IMR-90 (cell line): ENCODE data around the gene PRODH. TPM values are rescaled to one million over a fixed set of nuclear protein-coding genes. Genes with fewer than 3 reads are reported as not detected.

ENCODE experiments used
- ATAC-seq: fragments of 200-7000 bp; cut with Tn5 transposase; 2 replicates; pipeline ENCODE4 v1.9.1; 2020; ENCODE audit warnings: low read depth, mild to moderate bottlenecking, moderate library complexity
- BruUV-seq: library from RNA; stranded (reverse); fragments of 400-500 nt; replicated peaks from 2 replicates; lab custom pipeline; 2021; lab: Mats Ljungman, UMichigan
- CTCF ChIA-PET: fragments of 300-600 bp; formaldehyde crosslinking; extraction: SDS; loops from one replicate; lab custom pipeline; 2021; ENCODE audit warnings: antibody characterized with exemption; lab: Yijun Ruan, JAX
- POLR2A ChIA-PET: fragments of 300-600 bp; sonication (Branson Sonifier 250); formaldehyde crosslinking; loops from one replicate; lab custom pipeline; 2022; ENCODE audit warnings: antibody characterized with exemption; ENCODE audit not compliant: unreplicated experiment; lab: Charles Lee
- DNase-seq: peaks from one replicate; pipeline ENCODE4 v3.0.0; 2013
- H2AFZ ChIP-seq: replicated peaks from 2 replicates; pipeline ENCODE3; 2013; ENCODE audit warnings: low read length, mild to moderate bottlenecking; ENCODE audit not compliant: poor library complexity
- H2AK5ac ChIP-seq: 2 replicates; pipeline ENCODE4 v1.6.1; 2013; ENCODE audit warnings: low read depth, low read length, inconsistent platforms
- H2AK9ac ChIP-seq: replicated peaks from 2 replicates; pipeline ENCODE3; 2013; ENCODE audit warnings: mild to moderate bottlenecking, low read depth, low read length, moderate library complexity; ENCODE audit not compliant: poor library complexity
- H2BK120ac ChIP-seq: 2 replicates; pipeline ENCODE4 v1.6.1; 2013; ENCODE audit warnings: low read depth, low read length, inconsistent platforms
- H2BK15ac ChIP-seq: 3 replicates; pipeline ENCODE4 v1.6.1; 2013; ENCODE audit warnings: low read depth, low read length, inconsistent platforms
- H2BK20ac ChIP-seq: 2 replicates; pipeline ENCODE4 v1.6.1; 2013; ENCODE audit warnings: low read depth, mild to moderate bottlenecking, inconsistent platforms, low read length, moderate library complexity
- H2BK5ac ChIP-seq: 2 replicates; pipeline ENCODE4 v1.6.1; 2013; ENCODE audit warnings: mild to moderate bottlenecking, low read depth, low read length, inconsistent platforms; ENCODE audit not compliant: poor library complexity, severe bottlenecking
- H3K14ac ChIP-seq: replicated peaks from 2 replicates; pipeline ENCODE4 v1.6.1; 2013; ENCODE audit warnings: low read depth, low read length, inconsistent platforms
- H3K18ac ChIP-seq: 2 replicates; pipeline ENCODE4 v1.6.1; 2013; ENCODE audit warnings: low read depth, low read length, control low read depth
- H3K23ac ChIP-seq: 2 replicates; pipeline ENCODE4 v1.6.1; 2013; ENCODE audit warnings: low read depth, low read length, inconsistent platforms
- H3K27ac ChIP-seq: 2 replicates; pipeline ENCODE4 v1.5.1; 2013; ENCODE audit warnings: mild to moderate bottlenecking, control low read depth, low read length; ENCODE audit not compliant: insufficient read depth
- H3K27me3 ChIP-seq: 2 replicates; pipeline ENCODE4 v1.6.1; 2013; ENCODE audit warnings: low read length; ENCODE audit not compliant: control insufficient read depth, insufficient read depth
- H3K36me3 ChIP-seq: 2 replicates; pipeline ENCODE4 v1.6.1; 2013; ENCODE audit warnings: low read length, mixed read lengths; ENCODE audit not compliant: control insufficient read depth, insufficient read depth
- H3K4ac ChIP-seq: 2 replicates; pipeline ENCODE4 v1.6.1; 2013; ENCODE audit warnings: low read depth, low read length, inconsistent platforms
- H3K4me1 ChIP-seq: 2 replicates; pipeline ENCODE4 v1.6.1; 2013; ENCODE audit warnings: low read length, mixed read lengths; ENCODE audit not compliant: control insufficient read depth, insufficient read depth
- H3K4me2 ChIP-seq: 2 replicates; pipeline ENCODE4 v1.6.1; 2013; ENCODE audit warnings: low read depth, mild to moderate bottlenecking, control low read depth, low read length, moderate library complexity
- H3K4me3 ChIP-seq: 2 replicates; pipeline ENCODE4 v1.5.1; 2013; ENCODE audit warnings: low read depth, mild to moderate bottlenecking, control low read depth, low read length, moderate library complexity; ENCODE audit not compliant: insufficient read depth
- H3K56ac ChIP-seq: 2 replicates; pipeline ENCODE4 v1.6.1; 2013; ENCODE audit warnings: low read length, inconsistent platforms; ENCODE audit not compliant: insufficient read depth; ENCODE audit errors: extremely low read depth
- H3K79me1 ChIP-seq, 2 experiments: 2 replicates each; pipeline ENCODE4 v1.6.1; 2013; ENCODE audit warnings: low read length in 2 of 2, inconsistent platforms in 1 of 2, low read depth in 1 of 2
- H3K9ac ChIP-seq: 2 replicates; pipeline ENCODE4 v1.6.1; 2013; ENCODE audit warnings: low read depth, low read length, control low read depth
- H3K9me1 ChIP-seq: 2 replicates; pipeline ENCODE4 v1.6.1; 2013; ENCODE audit warnings: low read length, inconsistent platforms; ENCODE audit not compliant: insufficient read depth
- H3K9me3 ChIP-seq: 2 replicates; pipeline ENCODE4 v1.6.1; 2013; ENCODE audit warnings: low read length; ENCODE audit not compliant: control insufficient read depth, insufficient read depth
- H4K20me1 ChIP-seq: 2 replicates; pipeline ENCODE4 v1.6.1; 2013; ENCODE audit warnings: low read length, inconsistent platforms; ENCODE audit not compliant: insufficient read depth
- H4K5ac ChIP-seq: 2 replicates; pipeline ENCODE4 v1.6.1; 2013; ENCODE audit warnings: mild to moderate bottlenecking, low read depth, low read length, control low read depth
- H4K8ac ChIP-seq, 2 experiments: 2 replicates each; pipeline ENCODE4 v1.6.1; 2013; ENCODE audit warnings: low read depth in 2 of 2, low read length in 2 of 2, control low read depth in 1 of 2, inconsistent platforms in 1 of 2
- H4K91ac ChIP-seq: 2 replicates; pipeline ENCODE4 v1.6.1; 2013; ENCODE audit warnings: low read depth, low read length, inconsistent platforms; ENCODE audit not compliant: insufficient read depth
- BHLHE40 ChIP-seq: fragments of 150-350 bp; IDR thresholded peaks from 2 replicates; pipeline ENCODE4 v1.6.1; 2016; ENCODE audit warnings: mild to moderate bottlenecking, low read depth, low read length
- CEBPB ChIP-seq: IDR thresholded peaks from 2 replicates; pipeline ENCODE4 v1.6.1; 2012; ENCODE audit warnings: low read depth, low read length, improper control_type of control experiment
- CHD1 ChIP-seq: IDR thresholded peaks from 2 replicates; pipeline ENCODE4 v1.6.1; 2012; ENCODE audit warnings: low read depth, low read length, improper control_type of control experiment
- CTCF ChIP-seq: conservative IDR thresholded peaks from 2 replicates; pipeline ENCODE4 v1.5.1; 2012; ENCODE audit warnings: mild to moderate bottlenecking, low read depth, low read length, improper control_type of control experiment
- FOS ChIP-seq: fragments of 150-350 bp; IDR thresholded peaks from 2 replicates; pipeline ENCODE4 v1.6.1; 2016; ENCODE audit warnings: low read depth, low read length
- MAFK ChIP-seq: IDR thresholded peaks from 2 replicates; pipeline ENCODE4 v1.6.1; 2012; ENCODE audit warnings: low read depth, low read length, improper control_type of control experiment
- MAZ ChIP-seq: IDR thresholded peaks from 2 replicates; pipeline ENCODE4 v1.6.1; 2012; ENCODE audit warnings: low read depth, mild to moderate bottlenecking, low read length, improper control_type of control experiment, moderate library complexity, borderline replicate concordance
- NFE2L2 ChIP-seq: fragments of 150-350 bp; IDR thresholded peaks from 2 replicates; pipeline ENCODE4 v1.6.1; 2016; ENCODE audit warnings: low read depth, mild to moderate bottlenecking, low read length
- POLR2A ChIP-seq: IDR thresholded peaks from 2 replicates; pipeline ENCODE4 v1.6.1; 2012; ENCODE audit warnings: mild to moderate bottlenecking, low read depth, low read length
- RAD21 ChIP-seq: IDR thresholded peaks from 2 replicates; pipeline ENCODE4 v1.6.1; 2012; ENCODE audit warnings: low read length, improper control_type of control experiment
- RCOR1 ChIP-seq: IDR thresholded peaks from 2 replicates; pipeline ENCODE4 v1.6.1; 2012; ENCODE audit warnings: mild to moderate bottlenecking, low read length, improper control_type of control experiment; ENCODE audit not compliant: insufficient replicate concordance
- RFX5 ChIP-seq: IDR thresholded peaks from 2 replicates; pipeline ENCODE4 v1.8.0; 2012; ENCODE audit warnings: low read depth, mild to moderate bottlenecking, low read length, moderate library complexity
- SMC3 ChIP-seq: fragments of 150-350 bp; IDR thresholded peaks from 2 replicates; pipeline ENCODE4 v1.6.1; 2016; ENCODE audit warnings: low read depth, mild to moderate bottlenecking, antibody characterized with exemption, low read length, moderate library complexity
- WGBS, 2 experiments: methylation state at CpG; one replicate each; pipeline versions ENCODE4 v1.1.5 to v1.1.7; 2013; ENCODE audit warnings: missing lambda C conversion rate in 2 of 2; ENCODE audit not compliant: insufficient read length in 1 of 2; ENCODE audit errors: extremely low coverage in 2 of 2; 5-methylcytosine and 5-hydroxymethylcytosine counted together
- dilution Hi-C: fragments of 300-500 bp; cut with HindIII; formaldehyde crosslinking; loops from one replicate; pipeline ENCODE4 v1.14.3; 2018; ENCODE audit warnings: low sequenced_read_pairs; ENCODE audit not compliant: unreplicated experiment
- in situ Hi-C: fragments of 300-500 bp; cut with MboI; formaldehyde crosslinking; loops from 3 replicates; pipeline ENCODE4 v1.14.3; 2019; ENCODE audit warnings: low sequenced_read_pairs, inconsistent platforms, mixed read lengths
- intact Hi-C: fragments of 100-400 bp; cut with micrococcal nuclease; formaldehyde crosslinking; loops from 2 replicates; pipeline ENCODE4 v1.10.0; 2022
- polyA plus RNA-seq, 3 experiments: library from polyadenylated mRNA; depleted of rRNA; stranded (reverse); fragments of >200 nt; gene quantifications; 2 replicates each; pipeline ENCODE4 v1.2.3, GENCODE V29; 2012; ENCODE audit warnings: low replicate concordance in 1 of 3
- total RNA-seq: library from RNA; depleted of rRNA; stranded (reverse); fragments of >200 nt; gene quantifications from 2 replicates; pipeline ENCODE4 v1.2.3, GENCODE V29; 2012
- TF ChIP-seq, protein P1 (sequence below): fragments of 150-350 bp; IDR thresholded peaks from 2 replicates; pipeline ENCODE4 v1.6.1; 2016; ENCODE audit warnings: low read depth, mild to moderate bottlenecking, low read length, moderate library complexity, borderline replicate concordance
- TF ChIP-seq, protein P2 (sequence below): fragments of 150-350 bp; IDR thresholded peaks from 2 replicates; pipeline ENCODE4 v1.6.1; 2017; ENCODE audit warnings: mild to moderate bottlenecking, antibody characterized with exemption, low read length, low read depth

PRODH gene
- total and polyA plus RNA-seq, 2 of the 4 experiments (the other 2 are of a cell fraction) = 0.02 TPM; not detected in 1

DNA sequence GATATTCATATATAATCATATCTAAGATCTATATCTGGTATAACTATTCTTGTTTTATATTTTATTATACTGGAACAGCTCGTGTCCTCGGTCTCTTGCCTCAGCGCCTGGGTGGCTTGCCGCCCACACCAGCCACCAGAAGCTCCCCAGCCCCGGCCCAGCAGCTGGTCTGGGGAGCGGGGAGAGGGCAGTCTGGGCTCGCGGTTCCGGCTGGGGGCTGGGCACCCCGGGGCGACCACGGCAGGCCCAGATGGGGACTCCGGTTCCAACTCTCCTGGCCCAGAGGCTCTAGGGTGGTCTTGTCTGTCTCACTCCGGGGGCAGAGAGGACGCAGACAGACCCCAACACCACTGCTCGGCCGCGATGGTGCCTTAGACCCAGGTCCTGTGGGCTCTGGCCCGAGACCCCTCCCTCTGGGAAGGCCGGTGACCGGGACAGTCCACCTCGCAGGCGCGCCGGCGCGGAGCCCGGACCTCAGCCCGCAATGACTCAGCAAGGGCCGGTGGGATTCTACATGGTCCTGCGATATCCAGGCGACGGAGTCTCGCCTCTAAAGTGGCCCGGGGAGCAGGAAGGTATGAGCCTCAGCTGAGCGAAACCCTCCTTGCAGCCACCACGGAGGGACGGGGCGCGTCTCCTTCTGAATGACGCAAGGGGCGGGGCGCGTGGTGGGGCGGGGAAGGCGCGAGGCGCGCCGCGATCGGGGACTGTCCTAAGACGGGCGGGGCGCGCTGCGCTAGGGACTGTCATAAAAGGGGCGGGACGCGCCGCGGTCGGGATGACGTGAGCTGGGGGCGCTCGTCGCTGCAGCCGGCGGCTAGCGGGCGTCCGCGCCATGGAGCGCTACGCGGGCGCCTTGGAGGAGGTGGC is 30.3 kb downstream of the PRODH start, which contains the start of gene DGCR6:
DGCR6 (plus strand) TSS at position 781 of the 870 bp plus-strand sequence; CDS start at position 836, 55 bp downstream.
- ChIA-PET POLR2A (no interaction called here), CTCF (interaction anchor here (0.6 kb wide), 1 partner anchor 755 kb away, joined by 3 read pairs; no protein-coding TSS in a partner anchor)
- TF ChIP-seq CEBPB (no peak), MAZ (no peak), BHLHE40 (no peak), POLR2A (no peak), CTCF (no peak), RAD21 (no peak), RFX5 (no peak), SMC3 (no peak), NFE2L2 (no peak), MAFK (no peak), RCOR1 (no peak), CHD1 (no peak), FOS (no peak)
- TF ChIP-seq, protein P1, sequence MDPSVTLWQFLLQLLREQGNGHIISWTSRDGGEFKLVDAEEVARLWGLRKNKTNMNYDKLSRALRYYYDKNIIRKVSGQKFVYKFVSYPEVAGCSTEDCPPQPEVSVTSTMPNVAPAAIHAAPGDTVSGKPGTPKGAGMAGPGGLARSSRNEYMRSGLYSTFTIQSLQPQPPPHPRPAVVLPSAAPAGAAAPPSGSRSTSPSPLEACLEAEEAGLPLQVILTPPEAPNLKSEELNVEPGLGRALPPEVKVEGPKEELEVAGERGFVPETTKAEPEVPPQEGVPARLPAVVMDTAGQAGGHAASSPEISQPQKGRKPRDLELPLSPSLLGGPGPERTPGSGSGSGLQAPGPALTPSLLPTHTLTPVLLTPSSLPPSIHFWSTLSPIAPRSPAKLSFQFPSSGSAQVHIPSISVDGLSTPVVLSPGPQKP = no peak
- TF ChIP-seq, protein P2, sequence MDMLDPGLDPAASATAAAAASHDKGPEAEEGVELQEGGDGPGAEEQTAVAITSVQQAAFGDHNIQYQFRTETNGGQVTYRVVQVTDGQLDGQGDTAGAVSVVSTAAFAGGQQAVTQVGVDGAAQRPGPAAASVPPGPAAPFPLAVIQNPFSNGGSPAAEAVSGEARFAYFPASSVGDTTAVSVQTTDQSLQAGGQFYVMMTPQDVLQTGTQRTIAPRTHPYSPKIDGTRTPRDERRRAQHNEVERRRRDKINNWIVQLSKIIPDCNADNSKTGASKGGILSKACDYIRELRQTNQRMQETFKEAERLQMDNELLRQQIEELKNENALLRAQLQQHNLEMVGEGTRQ = no peak
- H2BK20ac ChIP-seq = no peak within 1 kb of the TSS
- H2AK5ac ChIP-seq = no peak within 1 kb of the TSS
- ATAC-seq (peak; percentile 96), DNase-seq (no peak)
- no TSS peak for BruUV-seq
- H2AK9ac ChIP-seq = no peak within 1 kb of the TSS
- H2BK15ac ChIP-seq = no peak within 1 kb of the TSS
- WGBS, 2 experiments = no CpG with 5 or more reads among the region's 77 CpGs
- H3K4me3 ChIP-seq = no peak within 1 kb of the TSS
- dilution Hi-C loops = no loop called here
- H3K27me3 ChIP-seq = no peaks in the 10 kb centered on the region
- H3K56ac ChIP-seq = no peak within 1 kb of the TSS
- H2AFZ ChIP-seq = no peak within 1 kb of the TSS
- no peaks in the 10 kb centered on the region for H3K79me1 ChIP-seq
- H3K9ac ChIP-seq = no peak within 1 kb of the TSS
- H4K91ac ChIP-seq = no peak within 1 kb of the TSS
- no peak within 1 kb of the TSS for H3K4me2 ChIP-seq
- no peak within 1 kb of the TSS for H2BK5ac ChIP-seq
- H3K9me3 ChIP-seq = no peaks in the 10 kb centered on the region
- intact Hi-C loops = no loop called here
- no peaks in the 10 kb centered on the region for H4K20me1 ChIP-seq
- no peaks in the 10 kb centered on the region for H3K4me1 ChIP-seq
- in situ Hi-C loops = no loop called here
- H3K23ac ChIP-seq = no peak within 1 kb of the TSS
- H3K4ac ChIP-seq = no peak within 1 kb of the TSS
- no peak within 1 kb of the TSS for H4K5ac ChIP-seq
- no peak within 1 kb of the TSS for H4K8ac ChIP-seq
- H3K36me3 ChIP-seq = no peaks in the 10 kb centered on the region
- H3K27ac ChIP-seq = no peak within 1 kb of the TSS
- H3K18ac ChIP-seq = no peak within 1 kb of the TSS
- H3K9me1 ChIP-seq = no peaks in the 10 kb centered on the region
- H2BK120ac ChIP-seq = no peak within 1 kb of the TSS
- H3K14ac ChIP-seq = no peak within 1 kb of the TSS
